HG02884 (cell line): ENCODE measurements around the gene TSSK3.

Experiments used
- ATAC-seq: cut with Tn5 transposase; IDR thresholded peaks from one replicate; pipeline ENCODE4 v1.9.1; 2021; ENCODE audit warnings: mild to moderate bottlenecking, moderate library complexity; ENCODE audit not compliant: unreplicated experiment

TSSK3 gene, protein sequence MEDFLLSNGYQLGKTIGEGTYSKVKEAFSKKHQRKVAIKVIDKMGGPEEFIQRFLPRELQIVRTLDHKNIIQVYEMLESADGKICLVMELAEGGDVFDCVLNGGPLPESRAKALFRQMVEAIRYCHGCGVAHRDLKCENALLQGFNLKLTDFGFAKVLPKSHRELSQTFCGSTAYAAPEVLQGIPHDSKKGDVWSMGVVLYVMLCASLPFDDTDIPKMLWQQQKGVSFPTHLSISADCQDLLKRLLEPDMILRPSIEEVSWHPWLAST

DNA sequence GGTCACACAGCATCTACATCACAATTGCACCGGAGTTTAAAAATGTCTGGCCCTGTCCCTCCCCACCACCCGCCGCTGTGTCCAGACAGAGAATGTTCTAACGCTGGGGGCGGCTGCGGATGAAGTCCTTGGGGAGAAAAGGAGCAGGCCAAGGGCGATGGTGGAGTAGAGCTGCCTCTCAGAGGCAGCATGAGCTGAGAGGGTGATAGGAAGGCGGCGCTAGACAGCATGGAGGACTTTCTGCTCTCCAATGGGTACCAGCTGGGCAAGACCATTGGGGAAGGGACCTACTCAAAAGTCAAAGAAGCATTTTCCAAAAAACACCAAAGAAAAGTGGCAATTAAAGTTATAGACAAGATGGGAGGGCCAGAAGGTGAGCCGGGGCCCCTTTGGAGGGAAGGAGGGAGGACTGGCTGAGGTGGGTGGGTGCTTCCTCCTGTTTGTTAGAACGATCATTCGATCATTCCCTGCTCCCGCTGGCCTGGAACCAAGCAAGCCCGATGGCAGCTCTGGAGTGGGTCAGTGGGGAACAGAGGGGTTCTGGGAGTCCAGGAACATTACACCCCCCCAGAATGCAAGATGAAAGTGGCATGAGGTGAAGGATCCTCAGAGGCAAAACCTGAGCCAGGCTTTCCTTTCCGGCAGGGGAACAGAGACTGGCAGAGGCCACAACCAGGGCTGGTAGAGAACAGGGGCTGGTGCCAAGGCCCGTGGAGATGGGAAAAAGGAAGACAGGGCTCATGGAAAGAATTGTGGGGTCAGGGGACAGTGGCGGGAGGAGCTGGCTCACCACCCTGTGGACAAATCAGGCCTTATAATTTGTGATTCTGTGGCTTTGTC lies at the start of gene TSSK3, which contains the start of gene FAM229A:
Gene TSSK3, plus strand, starts transcription at position 66 of the 840 bp plus-strand sequence. Its CDS starts 163 bp downstream, at position 229.
Gene FAM229A, minus strand, starts transcription at position 12 of the 840 bp plus-strand sequence. CDS start 394 bp downstream, outside the sequence.
- no peak for ATAC-seq

DNA sequence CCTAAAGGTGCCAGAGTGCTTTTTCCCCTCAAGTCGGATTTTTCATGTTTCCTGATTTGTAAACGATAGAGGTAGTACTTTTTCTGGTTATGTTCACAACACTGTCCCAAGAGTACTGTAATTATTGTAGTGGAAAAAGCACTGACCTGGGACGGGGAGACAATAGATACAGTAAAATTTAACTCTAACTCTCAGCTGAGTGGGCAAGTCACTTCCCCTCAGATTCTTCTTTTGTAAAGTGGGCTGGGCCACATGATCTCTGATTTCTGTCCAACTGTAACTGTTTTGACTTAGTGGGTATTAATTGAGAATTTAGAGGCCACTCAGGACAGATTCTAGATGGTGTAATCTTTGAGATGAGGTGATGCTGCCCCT lies 45.4 kb upstream of the TSSK3 start:
- no peak for ATAC-seq

DNA sequence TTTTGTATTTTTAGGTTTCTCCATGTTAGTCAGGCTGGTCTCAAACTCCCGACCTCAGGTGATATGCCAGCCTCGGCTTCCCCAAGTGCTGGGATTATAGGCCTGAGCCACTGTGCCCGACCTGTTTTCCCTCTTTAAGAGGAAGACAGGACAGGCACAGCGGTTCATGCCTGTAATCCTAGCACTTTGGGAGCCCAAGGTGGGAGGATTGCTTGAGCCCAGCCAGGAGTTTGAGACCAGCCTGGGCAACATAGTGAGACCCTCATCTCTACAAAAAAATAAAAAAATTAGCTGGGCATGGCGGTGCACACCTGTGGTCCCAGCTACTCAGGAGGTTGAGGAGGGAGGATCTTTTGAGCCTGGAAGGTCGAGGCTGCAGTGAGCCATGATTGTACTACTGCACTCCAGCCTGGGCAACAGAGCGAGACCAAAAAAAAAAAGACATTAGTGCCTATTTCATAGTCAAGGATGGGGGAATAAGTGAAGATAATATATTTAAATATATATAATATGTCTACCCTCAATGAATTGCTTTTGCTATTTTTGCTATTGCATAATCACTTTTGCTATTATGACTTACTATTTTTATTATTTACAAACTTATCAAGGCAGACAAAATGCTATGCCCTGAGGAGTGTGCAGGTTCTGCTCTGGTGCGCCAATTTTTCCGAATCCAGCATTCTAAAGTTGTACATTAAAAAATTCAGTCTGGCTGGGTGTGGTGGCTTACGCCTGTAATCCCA lies 44.0 kb upstream of the TSSK3 start:
- ATAC-seq, result no peak

DNA sequence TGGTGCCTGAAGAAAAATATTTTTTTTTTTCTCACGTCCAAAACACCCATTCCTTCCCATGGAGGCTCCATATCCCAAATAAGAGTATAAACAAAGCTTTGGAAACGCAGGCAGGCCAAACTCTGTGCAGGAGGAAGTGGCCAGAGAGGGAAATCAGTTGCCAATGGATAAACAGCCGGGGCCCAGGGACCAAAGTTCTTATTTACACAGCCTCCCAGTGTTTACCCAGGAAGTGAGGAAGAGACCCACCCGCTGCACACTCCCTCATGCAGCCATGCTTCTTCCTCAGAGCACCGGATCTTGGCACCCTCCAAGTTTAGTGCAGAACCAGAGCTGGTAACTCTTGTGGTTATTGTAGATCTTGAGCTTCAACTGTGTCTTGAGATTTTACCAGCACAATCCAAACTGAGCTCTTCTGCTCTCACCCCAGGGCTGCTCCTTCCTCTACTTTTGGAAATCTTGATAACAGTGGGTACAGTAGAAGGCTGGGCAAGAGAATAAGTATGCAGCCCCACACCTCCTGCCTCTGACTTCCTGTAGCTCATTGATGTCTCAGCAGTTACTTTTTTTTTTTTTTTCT lies 40.5 kb upstream of the TSSK3 start:
- ATAC-seq, result no peak

DNA sequence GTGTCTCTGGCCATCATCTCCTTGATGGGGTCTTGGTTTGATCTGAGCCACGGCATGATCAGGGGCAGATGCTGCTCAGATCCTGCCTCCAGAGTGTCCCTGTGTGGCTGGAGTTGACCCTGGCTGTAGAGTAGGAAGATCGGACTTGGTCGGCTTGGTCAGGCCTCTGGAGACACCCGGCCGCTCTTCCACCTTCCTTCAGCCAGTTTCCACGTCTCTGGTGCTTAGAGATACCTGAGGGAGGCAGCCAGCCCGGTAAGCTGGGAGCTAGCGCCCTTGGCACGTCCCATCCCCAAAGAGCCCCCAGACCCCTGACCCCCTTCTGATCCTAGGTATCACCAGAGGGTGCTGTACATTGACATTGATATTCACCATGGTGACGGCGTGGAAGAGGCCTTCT lies 35.1 kb upstream of the TSSK3 start:
- no peak for ATAC-seq

DNA sequence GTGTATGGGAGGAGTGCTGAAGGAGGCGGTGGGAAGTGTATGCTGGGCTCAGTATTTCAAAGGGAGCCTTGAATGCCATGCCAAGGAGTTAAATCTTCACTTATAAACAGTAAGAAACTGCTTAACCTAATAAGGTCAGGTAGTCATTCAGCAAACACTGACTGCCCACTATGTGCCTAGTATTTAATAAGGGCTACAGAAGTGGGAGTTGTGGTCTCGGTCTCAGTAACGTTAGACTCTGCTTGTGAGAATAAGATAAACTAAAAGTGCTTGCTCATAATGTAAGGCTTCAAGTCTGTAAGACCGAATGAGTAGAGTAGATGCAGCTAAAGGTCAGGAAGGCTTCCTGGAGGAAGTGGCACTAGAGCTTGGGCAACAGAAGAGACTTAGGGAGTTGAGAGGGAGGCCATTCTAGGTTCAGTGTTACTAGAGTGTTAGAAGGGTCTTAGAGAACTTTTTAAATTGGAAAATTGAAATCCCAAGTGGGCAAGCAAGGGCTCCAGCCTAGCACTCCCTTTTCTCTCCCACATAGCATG lies 32.3 kb upstream of the TSSK3 start:
- no peak for ATAC-seq

DNA sequence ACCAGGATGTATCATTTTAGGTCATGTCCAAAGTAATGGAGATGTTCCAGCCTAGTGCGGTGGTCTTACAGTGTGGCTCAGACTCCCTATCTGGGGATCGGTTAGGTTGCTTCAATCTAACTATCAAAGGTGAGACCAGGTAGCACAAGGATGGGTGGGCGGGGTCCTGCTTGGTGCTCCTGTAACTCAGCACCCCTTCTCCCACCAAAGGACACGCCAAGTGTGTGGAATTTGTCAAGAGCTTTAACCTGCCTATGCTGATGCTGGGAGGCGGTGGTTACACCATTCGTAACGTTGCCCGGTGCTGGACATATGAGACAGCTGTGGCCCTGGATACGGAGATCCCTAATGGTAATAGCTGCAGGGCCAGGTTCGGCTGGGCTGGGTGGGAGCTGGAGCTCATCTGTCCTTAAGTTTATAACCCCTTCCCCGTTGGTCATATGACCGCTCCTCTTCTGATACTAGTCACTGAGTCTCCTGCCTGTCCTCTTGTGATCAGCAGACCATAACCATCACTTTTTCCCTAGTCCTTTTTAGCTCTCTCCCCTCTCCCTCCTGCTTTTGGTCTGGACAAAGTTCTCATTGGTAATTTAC lies 31.7 kb upstream of the TSSK3 start:
- no peak for ATAC-seq

DNA sequence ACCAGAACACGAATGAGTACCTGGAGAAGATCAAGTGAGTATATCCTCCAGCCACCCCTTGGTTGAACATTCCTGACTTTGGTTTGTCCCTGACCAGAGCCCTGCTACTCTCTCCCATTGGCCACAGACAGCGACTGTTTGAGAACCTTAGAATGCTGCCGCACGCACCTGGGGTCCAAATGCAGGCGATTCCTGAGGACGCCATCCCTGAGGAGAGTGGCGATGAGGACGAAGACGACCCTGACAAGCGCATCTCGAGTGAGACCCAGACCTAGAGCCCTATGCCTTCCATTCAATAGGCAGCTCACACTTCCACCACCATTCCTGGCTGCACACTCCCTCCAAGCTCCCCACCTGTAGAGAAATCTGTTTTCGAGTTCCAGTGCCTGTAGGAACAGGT lies 30.8 kb upstream of the TSSK3 start:
- ATAC-seq, result no peak

DNA sequence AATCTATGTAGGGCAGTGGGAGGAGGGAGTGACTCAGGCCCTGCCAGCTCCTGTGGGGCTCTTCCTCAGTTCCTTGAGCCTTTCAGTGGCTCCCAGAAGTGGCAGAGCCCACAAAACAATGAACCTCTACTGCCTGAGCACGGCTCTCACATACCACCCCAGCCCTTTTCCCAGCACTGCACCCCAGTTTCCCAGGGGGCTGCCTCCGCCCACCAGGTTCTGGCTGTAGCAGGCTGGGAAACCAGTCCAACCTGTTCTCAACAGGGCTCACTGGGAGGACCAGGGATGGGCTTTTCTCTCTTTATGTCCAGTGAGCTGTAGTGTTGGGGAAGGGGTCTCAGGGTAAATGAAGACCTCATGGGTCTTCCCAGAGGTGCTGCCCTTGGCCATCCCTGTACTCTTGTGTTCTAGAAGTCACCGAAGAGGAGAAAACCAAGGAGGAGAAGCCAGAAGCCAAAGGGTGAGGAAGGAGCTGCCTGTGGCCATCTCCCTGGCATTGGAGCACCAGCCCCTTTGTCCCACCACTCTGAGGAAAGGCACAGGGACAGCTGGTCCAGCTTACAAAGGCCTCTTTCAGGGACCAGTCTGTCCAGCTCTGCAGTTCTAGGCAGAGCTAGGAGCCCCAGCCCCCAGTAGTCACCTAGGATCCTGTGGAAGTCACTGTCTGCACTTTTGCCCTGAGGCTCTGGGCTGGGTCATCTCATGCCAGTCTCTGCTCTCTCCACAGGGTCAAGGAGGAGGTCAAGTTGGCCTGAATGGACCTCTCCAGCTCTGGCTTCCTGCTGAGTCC lies 29.9 kb upstream of the TSSK3 start:
- ATAC-seq, result no peak

DNA sequence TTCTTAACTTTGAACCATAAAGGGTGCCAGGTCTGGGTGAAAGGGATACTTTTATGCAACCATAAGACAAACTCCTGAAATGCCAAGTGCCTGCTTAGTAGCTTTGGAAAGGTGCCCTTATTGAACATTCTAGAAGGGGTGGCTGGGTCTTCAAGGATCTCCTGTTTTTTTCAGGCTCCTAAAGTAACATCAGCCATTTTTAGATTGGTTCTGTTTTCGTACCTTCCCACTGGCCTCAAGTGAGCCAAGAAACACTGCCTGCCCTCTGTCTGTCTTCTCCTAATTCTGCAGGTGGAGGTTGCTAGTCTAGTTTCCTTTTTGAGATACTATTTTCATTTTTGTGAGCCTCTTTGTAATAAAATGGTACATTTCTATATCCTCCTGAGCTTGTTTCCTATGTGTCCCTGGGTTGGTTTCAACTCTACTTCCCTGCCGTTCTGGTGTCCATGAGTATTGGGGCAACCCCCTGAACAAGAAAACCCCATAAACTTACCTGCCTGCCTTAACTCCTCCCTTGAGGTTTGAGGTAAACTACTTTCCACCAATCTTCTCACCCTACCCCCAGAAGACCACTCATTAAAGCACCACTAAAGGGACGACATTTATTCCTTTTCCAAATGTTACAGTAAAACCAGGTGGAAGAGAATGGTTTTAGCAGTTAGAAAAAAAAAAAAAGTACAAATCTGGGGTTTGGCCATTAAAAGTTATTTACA lies 28.9 kb upstream of the TSSK3 start:
- ATAC-seq, result no peak

DNA sequence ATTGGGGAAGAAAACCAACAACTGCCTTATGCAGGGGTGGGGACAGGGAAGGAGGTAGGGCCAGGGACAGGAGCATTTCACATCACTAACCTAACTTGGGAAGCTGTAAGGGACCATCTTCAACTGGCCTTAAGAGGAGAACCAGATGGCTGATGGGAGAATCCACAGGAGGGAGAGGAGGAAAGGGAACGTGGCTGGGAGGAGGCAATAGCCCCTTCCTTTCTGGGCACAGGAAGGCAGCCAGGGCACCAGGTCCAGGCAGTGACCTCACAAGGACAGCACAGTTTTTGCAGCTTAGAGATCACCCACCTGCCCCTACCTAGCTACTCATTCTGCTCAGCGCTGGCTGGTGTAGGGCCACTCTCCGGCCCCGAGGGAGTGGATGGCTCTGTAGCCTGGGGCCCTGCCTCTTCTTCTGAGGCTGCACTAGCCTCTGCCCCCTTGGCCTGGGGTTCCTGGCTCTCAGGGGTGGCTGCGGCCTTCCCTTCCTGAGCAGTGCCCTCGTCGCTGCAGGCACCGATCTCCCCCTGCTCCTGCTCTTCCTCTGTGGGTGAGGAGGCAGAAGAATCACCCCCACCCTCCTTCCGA lies 28.0 kb upstream of the TSSK3 start:
- ATAC-seq, result no peak

DNA sequence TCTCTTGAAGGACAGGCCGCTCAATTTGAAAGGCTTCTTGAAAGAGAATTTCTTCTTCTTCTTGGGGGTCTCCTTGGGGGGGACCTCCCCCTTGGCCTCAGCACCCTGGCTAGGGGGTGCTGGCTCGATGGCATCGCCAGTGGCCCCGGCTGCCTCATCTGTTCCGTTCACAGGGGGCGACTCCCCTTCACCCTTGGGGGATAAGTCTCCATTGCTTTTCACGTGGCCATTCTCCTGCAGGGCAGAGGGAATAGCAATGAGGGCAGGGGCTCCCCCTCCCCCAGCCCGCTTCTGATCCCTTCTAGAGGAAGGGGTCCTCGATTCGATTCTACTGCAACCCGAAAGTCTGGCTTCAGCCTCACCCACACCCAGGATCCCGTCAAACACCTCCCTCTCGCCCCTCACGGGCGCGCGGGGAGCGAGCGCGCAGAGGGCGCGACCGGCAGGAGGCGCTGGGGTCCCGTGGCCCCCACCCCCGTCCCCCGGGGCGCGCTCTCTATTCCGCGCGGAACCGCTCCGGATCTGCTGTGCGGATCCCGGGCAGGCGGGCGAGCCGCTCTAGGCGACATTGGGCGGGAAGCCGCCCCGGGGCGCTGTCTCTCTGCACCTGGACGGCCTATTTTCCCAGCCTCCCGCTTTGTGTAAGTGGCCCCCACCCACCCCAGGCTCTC lies 27.3 kb upstream of the TSSK3 start:
- no peak for ATAC-seq

DNA sequence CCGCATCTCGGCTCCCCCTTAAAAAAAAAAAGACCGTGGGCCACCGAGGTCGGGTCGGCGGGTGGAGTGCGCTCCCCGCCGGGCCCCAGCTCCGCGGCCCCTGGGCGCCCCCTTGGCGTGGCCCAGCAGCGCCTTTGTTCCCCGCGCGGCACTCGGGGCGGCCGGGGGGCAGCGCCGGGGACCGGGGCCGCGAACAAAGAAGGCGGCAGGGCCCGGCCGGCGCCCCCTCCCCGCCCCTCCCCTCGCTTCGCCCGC lies 26.9 kb upstream of the TSSK3 start:
- no peak for ATAC-seq

DNA sequence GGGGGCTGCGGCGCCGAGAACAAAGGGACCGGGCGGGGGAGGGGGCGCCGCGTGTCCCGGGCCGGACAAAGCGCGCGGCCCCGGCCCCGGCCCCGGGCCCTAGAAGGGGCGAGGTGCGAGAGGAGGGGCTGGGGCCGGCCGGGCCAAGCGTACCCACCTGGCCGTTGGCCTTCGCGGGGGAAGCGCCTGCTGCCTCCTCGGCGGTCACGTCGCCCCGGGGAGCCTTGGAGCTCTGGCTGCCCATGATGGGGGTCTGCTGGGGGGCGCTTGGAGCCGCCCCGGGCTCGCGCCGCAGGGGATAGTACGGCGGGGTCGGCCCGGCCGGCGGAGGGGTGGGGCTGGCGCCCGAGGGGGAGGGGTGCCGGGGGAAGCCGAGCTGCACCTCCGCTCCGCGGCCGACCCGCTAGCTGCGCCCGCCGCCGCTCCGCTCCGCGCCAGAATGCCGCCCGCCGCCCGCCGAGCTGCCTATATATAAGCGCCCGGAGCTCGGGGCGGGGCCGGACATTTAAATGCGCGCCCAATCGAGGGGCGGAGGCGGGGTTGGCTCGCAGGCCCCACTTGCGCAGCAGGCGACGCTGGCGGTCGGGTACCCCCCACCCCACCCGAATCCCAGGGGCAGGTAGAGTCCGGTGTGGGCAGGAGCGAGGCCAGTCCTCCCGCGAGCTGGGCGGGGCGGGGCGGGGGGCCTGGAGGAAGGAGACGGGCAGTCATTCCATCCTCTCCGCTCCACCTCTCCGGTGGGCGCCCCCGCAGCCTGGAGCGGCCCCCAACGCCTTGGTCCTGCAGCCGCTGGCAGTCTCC lies 26.3 kb upstream of the TSSK3 start, which contains the start of gene MARCKSL1:
Gene MARCKSL1, minus strand, starts transcription at position 444 of the 801 bp plus-strand sequence. Its CDS starts 200 bp downstream, at position 244.
- ATAC-seq, result no peak

DNA sequence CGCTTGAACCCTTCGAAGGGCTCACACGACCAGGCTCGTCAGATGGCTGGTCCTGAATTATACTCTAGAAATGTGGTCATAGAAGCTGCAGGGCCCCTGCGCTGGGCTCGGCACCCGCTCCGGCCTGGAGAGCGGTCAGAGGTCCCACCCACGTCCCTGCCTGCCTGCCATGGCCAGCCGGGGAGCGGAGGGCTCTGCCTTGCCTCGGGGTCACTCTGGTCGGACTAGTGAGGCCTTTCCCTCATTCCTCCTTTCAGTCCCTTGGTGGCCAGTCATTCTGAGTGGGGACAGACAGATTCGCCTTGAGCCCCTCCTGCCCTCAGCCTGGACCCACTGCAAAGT lies 25.8 kb upstream of the TSSK3 start:
- no peak for ATAC-seq

DNA sequence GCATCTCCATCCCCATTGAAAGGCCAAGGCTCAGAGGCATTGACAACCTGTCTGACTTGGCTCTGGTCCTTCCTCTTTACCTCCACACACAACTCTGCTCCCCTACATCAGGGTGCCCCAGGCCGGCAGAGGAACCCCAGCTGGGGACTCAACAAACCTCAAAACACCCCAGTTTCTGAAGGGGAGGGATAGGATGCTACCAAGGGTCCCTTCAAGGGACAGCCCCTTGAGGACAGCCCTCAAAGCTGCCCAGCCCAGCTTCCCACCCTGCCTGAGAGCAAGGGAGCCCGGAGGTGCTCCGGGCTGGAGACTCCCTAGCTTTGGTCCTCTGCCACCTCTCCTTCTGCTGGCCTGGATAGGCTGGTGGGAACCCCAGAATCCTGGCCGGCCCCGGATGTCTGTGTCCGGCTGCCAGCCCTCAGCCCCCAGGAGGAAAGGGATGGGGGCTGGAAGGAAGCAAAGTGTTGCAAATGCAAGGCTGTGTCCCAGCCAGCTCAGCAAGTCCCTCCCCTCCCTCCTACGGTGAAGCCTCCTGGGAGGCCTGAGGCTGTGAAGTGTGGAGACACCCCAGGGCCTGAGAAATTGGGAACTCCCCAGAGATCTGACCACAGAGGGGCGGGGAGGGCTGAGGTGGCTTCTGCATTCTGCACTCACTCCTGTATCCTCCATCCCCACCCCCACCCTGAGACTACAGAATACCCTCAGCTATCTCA lies 25.2 kb upstream of the TSSK3 start:
- no peak for ATAC-seq
